Stimulated activated CD4-positive, alpha-beta T cell treated with anti-CD3 and anti-CD28 coated beads, Interleukin-12 subunit alpha, Interleukin-12 subunit beta, amount 100 ng/mL, for 24 hours (primary cell): ENCODE results near the gene ALLC.
"Not testable (repeated sequence)": the region's sequence is repeated elsewhere in the genome, so short reads cannot be mapped to it uniquely, and the experiment has no call there.

Source experiments
- DNase-seq, 2 experiments: peaks; one replicate each; pipeline ENCODE4 v3.0.0-alpha.2; 2020; ENCODE audit warnings: low read depth in 2 of 2

Gene ALLC

GRCh38 chr2:3654531-3655225 is 3.3 kb upstream of the ALLC start:
- no peak for DNase-seq

- no peak for DNase-seq
Measured at GRCh38 chr2:3655871-3656761, 1.9 kb upstream of the ALLC start.

- no peak for DNase-seq
Measured at GRCh38 chr2:3656762-3657721, 958 bp upstream of the ALLC start.

DNA sequence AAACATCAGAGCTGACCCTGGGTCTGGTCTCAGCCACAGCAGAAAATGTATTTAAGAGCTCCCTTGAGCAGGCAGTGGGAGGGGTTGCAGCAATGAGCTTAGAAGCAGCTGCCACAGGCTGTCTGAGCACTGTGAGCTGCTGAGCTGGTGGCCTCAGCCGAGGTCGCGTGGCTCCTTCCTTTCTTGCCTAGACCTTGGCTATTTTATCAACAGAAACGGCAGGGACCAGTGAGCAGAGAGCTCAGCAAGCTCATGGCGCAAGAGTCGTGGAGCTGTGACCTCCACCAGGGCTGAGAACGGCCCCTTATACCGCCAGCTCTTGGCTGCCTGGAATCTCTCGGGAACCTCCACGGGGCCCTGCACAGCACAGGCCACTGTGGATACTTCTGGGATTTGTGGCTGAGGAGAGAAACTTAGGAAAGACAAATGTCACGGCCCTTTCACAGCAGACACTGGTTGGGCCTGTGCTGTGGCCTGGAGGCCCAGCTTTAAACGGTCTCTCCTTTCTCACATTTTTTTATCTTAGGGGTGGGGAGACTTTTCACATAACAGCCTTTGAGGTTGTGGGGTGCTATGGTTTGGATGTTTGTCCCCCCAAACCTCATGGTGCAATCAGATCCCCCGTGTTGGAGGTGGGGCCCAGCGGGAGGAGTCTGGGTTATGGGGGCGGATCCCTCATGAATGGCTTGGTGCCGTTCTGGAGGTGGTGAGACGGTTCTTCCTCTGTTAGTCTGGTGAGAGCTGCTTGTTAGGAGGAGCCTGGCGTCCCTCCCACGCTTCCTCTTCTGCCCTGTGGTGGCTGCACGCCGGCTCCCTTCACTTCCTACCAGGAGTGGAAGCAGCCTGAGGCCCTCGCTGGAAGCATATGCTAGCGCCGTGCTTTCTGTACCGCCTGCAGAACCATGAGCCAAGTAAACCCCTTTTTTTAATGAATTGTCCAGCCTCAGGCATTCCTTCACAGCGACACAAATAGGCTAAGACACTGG is 1.7 kb downstream of the ALLC start:
- DNase-seq = no peak

GRCh38 chr2:3660640-3661039 is 2.6 kb downstream of the ALLC start:
- DNase-seq = not testable (repeated sequence)

GRCh38 chr2:3661149-3661660 is 3.2 kb downstream of the ALLC start:
- no peak for DNase-seq

DNA sequence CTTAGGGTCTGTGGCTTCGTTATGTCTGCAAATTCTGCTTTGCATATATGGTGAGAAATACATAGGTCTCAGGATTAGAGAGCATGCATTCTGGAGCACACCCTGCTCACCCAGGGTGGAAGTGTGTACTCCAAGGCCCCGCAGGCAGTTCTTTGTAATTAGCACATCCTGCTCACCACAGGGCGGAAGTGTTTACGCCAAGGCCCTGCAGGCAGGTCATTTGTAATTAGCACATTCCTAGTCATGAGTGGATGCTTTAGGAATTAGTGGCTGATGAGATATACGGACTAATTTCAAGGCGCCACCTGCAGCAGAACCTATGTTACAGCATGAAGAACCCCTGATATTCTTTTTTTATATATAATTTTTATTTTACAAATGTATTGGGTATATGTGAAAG is 4.2 kb downstream of the ALLC start:
- no peak for DNase-seq

DNA sequence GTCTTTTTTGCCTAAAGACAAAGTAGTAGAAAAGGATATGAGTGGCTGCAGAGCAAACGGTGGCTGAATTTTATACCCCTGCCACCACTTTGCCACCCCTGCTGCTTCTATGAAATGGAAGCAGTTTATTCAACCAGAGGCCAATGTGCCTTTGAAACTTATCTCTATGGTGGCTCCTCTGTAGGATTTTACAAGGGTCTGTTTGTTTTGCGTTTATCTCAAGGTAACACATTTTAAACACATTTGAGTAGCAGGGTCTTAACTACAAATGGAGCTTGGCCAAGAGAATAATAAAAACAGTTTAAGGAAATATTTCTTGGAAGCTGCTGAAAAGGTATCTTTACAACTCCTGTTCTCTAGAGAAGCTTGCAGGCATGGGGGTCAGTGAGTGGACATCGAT is 6.1 kb downstream of the ALLC start:
- no peak for DNase-seq

DNA sequence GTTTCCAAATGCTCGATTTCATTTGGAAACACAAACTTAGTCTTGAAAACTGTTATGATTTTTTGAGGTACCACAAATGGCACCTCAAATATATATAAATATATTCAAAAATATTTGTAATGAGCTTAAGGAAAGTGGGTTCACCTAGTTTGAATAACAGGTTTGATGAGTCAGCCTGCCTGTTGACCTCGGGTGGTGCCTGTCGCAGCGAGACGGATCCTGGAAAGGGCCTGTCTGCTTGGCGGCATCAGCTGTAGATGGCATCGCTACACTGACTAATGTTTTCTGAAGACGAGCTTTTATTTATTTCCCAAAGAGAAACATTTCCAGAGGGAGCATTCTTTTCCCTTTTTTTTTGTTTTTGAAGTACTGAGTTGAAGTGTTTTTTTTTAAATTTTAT is 6.9 kb downstream of the ALLC start:
- no peak for DNase-seq

- no peak for DNase-seq
Measured at GRCh38 chr2:3665886-3666612, 8.0 kb downstream of the ALLC start.

- no peak for DNase-seq
Measured at GRCh38 chr2:3666613-3666975, 8.6 kb downstream of the ALLC start.

GRCh38 chr2:3667151-3667631 is 9.2 kb downstream of the ALLC start:
- no peak for DNase-seq

GRCh38 chr2:3669656-3670055 is 11.7 kb downstream of the ALLC start:
- no peak for DNase-seq

GRCh38 chr2:3670376-3670775 is 12.4 kb downstream of the ALLC start:
- no peak for DNase-seq

DNA sequence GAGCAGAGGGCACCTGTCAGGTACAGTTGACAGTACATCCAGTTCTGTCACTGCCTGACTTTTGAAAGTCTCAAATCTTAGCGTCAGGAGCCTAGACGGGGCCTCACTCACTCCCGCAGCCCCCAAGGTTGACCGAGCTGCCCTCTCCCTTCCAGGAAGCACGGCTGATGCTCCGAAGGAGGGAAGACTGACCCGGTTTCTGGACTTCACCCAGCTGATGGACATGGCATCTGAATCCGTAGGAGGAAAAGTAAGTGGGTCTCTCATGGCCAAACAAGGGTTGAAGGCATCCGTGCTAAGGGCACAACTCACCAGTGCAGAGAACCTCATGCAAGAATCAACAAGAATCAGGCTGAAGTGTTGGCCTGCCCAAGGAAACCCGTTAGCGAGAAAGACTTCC is 12.9 kb downstream of the ALLC start:
- no peak for DNase-seq

DNA sequence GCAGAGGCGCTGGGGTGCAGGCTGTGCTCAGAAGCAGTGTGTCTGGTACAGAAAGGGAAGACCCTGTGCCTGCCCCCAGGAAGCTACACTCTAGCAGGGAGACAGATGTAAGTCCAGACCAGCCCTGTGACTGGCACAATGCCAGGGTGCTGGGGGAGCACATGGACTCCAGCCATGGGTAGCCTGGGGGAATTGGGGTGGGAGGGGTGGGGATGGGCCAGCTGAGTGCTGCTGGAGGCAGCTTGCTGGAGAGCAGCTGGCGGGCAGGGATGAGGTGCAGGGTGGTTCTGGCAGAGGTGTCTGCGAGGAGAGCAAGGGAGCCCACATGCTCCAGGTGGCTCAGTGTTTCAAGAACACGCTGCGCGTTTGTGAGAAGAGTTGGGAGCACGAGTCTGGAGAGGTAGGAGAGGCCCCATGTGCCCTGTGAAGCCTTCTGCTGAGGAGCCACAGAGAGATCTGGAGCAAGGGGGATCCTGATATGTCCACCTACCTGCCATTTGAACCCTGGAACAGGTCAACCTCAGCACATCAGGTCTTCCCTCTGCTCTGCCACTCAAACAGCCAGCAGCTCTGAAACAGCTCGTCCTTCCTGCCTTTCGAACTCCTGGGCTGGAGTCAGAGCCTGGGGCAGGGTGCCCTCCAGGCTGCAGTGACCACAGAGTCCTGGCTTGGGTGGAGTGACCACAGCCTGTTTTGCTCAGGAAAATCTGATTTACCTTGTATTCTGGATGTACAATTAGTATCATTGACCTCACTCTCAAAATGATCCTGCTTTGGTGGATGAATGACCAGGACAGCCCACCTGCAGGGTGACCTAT is 15.1 kb downstream of the ALLC start:
- no peak for DNase-seq

- no peak for DNase-seq
Measured at GRCh38 chr2:3674066-3674845, 16.3 kb downstream of the ALLC start.

DNA sequence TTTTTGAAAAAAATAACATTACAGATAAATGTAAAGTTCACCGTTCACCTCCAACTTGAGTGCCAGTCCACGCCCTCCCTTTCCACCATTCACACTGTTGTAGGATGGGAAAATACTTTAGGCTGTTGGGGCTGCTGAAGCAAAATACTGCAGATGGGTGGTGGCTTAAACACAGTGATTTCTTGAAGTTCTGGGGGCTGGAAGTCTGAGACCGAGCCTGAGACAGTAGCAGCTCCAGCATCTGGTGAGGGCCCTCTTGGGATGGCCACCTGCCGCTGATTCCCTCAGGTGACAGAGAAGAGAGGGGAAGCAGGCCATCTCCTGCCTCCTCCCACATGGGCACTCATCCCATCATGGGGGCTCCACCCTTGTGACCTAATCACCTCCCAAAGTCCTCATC is 17.7 kb downstream of the ALLC start:
- DNase-seq = no peak
